Activated T-helper 17 cell treated with anti-CD3 and anti-CD28 coated beads, Interleukin-2, amount 50 U/mL, for 72 hours (primary cell): ENCODE measurements around the gene NBL1. TPM values are rescaled to one million over a fixed set of nuclear protein-coding genes. Genes with fewer than 3 reads are reported as not detected.

Experiments used
- ATAC-seq: fragments of 150-1000 bp; cut with Tn5 transposase; replicated peaks from 2 replicates; pipeline ENCODE4 v1.10.0; 2021; ENCODE audit warnings: mild to moderate bottlenecking, moderate library complexity
- H3K27ac Mint-ChIP-seq: one replicate; pipeline ENCODE4 v1.8.0; 2022; ENCODE audit warnings: mixed read lengths
- H3K27me3 Mint-ChIP-seq: one replicate; pipeline ENCODE4 v1.8.0; 2022; ENCODE audit warnings: mixed read lengths
- H3K36me3 Mint-ChIP-seq: one replicate; pipeline ENCODE4 v1.8.0; 2022; ENCODE audit warnings: low read depth, mild to moderate bottlenecking, mixed read lengths
- H3K4me1 Mint-ChIP-seq: one replicate; pipeline ENCODE4 v1.8.0; 2022; ENCODE audit warnings: mixed read lengths
- H3K4me3 Mint-ChIP-seq: one replicate; pipeline ENCODE4 v1.8.0; 2022; ENCODE audit warnings: mild to moderate bottlenecking, mixed read lengths
- H3K9me3 Mint-ChIP-seq: one replicate; pipeline ENCODE4 v1.8.0; 2022; ENCODE audit warnings: mixed read lengths
- total RNA-seq, 2 donors: library from RNA; stranded (reverse); gene quantifications; one replicate each; pipeline ENCODE4 v1.2.3, GENCODE V29; 2022

The NBL1 gene
- total RNA-seq: 10 to 100 TPM; 15.0 to 16.0 TPM

DNA sequence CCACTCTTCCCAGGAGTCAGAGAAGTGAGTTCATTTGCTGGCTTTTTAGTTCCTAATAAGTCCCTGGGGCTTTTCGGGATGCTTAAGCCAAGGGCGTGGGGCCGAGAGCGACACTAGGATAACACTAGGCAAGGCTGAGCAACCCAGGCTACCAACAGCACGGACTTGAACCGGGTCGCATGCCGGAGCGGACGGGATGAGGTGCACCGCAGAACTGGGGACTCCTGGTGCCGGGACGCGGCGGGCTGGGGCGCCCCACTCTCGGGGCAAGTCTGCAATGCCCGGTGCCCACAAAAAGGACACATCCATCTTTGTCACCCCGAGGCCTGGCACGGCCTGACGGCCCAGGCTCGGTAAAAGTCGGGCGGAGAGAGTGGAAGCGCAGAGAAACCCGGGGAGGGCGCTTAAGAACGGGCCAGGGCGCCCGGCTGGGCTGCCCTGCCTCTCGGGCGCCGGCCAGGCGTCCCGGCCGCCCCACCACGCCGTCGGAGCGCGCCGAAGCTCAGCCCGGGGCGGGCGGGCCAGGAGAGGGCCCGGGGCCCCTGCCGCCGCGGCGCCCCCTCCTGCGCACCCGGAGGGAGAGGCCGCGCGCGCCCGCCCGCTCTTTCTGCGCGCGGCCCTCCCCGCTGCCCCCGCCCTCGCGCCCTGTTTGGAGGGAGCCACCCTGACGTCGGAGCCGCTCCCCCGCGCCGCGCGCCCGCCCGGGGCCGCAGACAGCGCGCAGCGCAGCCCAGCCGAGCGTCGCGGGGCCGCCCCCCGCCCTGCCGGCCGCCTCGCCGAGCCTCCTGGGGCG, at the start of gene NBL1:
TSS of gene NBL1 (plus strand) at position 710 of the 793 bp plus-strand sequence. CDS start 10,720 bp downstream, outside the sequence.
- Mint-ChIP-seq H3K27me3 (no peaks in the 10 kb centered on the region), H3K27ac (peak within 1 kb of the TSS; percentile 70), H3K36me3 (no peaks in the 10 kb centered on the region), H3K4me3 (peak within 1 kb of the TSS; percentile 82), H3K9me3 (no peaks in the 10 kb centered on the region), H3K4me1 (peaks cover 26% of the 10 kb centered on the region)
- peak; percentile 90 for ATAC-seq

DNA sequence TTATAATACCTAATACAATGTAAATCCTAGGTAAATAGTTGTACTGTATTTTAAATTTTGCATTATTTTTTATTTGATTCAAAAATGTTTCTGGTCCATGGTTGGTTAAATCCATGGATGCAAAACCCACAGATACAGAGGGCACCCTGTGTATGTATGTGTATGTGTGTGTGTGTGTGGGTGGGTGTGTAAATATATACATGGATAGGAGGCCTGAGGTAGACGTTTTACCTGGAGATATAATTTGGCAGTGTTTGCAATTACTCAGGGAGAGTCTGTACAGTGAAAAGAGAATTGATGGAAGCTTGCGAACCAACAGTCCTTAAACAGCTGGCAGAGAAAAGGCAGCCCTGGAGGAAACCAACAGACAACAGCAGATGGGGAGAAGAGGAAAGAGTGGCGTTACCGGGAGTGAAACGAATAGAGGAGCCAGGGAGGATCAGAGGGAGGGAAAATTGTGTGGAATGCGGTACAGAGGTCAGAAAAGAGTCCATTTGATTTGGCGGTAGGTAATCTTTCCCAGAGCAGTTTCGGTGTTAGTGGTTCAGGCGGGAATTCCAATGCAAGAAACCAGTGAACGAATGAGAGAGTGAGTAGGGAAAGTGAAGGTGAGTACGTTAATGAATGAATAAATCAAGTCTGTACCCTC, 47.9 kb upstream of the NBL1 start:
- ATAC-seq: peak; percentile 2
- peak overlapping the region; percentile 100 for H3K27ac Mint-ChIP-seq
- no peaks in the 10 kb centered on the region for H3K9me3 Mint-ChIP-seq
- peaks cover 23% of the 10 kb centered on the region for H3K4me1 Mint-ChIP-seq
- peaks cover 39% of the 10 kb centered on the region for H3K36me3 Mint-ChIP-seq
- no peaks in the 10 kb centered on the region for H3K27me3 Mint-ChIP-seq
- H3K4me3 Mint-ChIP-seq: peak overlapping the region; percentile 94

DNA sequence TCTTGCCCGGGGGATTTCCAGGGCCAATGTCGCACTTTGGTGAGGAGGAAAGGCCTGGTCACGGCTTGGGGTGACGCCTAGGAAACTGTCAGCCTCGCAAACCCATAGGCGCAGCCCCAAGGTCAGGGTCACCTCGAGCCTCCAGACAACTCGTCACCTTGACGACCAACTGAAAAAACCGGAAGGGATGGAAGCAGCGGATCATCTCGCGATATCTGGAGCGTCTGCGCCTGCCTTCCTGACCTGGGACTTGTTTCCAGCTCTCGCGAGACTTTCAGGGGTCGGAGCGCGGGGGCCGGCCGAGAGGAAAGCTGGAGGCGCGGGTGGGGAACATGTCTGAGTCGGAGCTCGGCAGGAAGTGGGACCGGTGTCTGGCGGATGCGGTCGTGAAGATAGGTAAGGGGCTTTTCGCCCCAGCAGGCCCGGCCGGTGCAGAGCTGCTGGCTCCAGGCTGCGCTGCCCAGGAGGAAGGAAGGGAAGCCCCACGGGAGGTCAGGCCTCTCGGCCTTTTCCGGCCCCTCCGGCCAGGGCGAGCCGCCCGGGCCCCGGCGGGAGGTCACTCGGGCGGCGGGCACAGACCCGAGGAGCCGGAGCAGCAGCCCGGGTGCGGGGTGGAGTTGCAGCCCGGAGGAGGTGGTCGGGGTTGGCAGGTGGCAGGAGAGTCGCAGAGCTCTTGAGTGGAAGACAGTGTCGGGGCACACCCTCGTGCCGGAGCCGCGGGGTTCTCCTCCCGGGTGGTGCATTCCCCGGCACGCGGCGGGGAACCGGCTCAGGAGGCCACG, 47.2 kb upstream of the NBL1 start:
- Mint-ChIP-seq H3K36me3 (peaks cover 46% of the 10 kb centered on the region), H3K27ac (peak overlapping the region; percentile 100), H3K9me3 (no peaks in the 10 kb centered on the region), H3K27me3 (no peaks in the 10 kb centered on the region), H3K4me3 (peak overlapping the region; percentile 94), H3K4me1 (peaks cover 28% of the 10 kb centered on the region)
- ATAC-seq: peak; percentile 92

- Mint-ChIP-seq H3K36me3 (peaks cover 53% of the 10 kb centered on the region), H3K9me3 (no peaks in the 10 kb centered on the region), H3K4me3 (peak overlapping the region; percentile 94), H3K27me3 (no peaks in the 10 kb centered on the region), H3K4me1 (peaks cover 30% of the 10 kb centered on the region), H3K27ac (peak overlapping the region; percentile 100)
- peak; percentile 25 for ATAC-seq
Observed at GRCh38 chr1:19597496-19598309, 46.4 kb upstream of the NBL1 start.

DNA sequence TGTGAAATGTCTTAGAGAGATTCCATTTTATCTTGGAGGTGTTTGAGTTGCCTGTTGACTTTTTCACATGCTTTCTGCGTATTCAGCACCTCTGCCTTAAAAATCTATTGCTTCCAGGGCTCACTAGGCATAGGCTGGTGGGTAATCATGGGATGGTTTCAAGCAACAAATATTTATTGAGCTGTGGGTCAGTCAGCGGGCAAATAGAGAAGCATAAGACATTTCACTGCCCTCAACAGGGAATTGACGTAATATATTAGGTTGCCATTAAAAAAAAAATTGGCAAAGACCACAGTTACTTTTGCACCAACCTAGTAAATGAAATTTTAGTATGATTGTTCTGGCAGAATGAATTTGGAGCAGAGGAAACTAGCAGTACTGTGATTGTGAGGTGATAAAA, 44.3 kb upstream of the NBL1 start:
- Mint-ChIP-seq H3K9me3 (no peaks in the 10 kb centered on the region), H3K36me3 (peaks cover 59% of the 10 kb centered on the region), H3K27ac (peak overlapping the region; percentile 90), H3K27me3 (no peaks in the 10 kb centered on the region), H3K4me3 (peak overlapping the region; percentile 94), H3K4me1 (peaks cover 32% of the 10 kb centered on the region)
- ATAC-seq: no peak

DNA sequence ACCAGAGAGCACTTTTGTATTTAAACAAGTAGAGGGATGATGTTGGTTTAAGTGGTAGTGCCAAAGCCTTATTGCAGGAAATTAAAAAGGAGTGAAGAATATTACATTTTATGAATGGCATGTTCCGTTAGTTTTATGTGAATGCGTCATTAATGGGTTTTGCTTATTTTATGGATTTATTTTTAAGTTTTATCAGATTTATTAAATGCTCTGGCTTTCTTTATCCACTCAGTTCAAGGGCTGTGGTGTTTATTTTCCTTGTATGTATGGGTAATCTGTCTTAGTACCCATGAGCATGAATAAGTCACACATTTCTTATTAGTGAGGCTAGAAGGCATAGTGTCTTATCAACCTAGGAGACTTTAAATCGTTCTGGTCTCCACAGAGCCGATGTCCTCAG, 41.6 kb upstream of the NBL1 start:
- Mint-ChIP-seq H3K4me3 (no peak overlapping the region), H3K27me3 (no peaks in the 10 kb centered on the region), H3K4me1 (peaks cover 45% of the 10 kb centered on the region), H3K9me3 (no peaks in the 10 kb centered on the region), H3K27ac (no peak overlapping the region), H3K36me3 (peaks cover 49% of the 10 kb centered on the region)
- no peak for ATAC-seq

- H3K4me1 Mint-ChIP-seq: peaks cover 35% of the 10 kb centered on the region
- peak overlapping the region; percentile 59 for H3K4me3 Mint-ChIP-seq
- H3K27me3 Mint-ChIP-seq: no peaks in the 10 kb centered on the region
- peak overlapping the region; percentile 70 for H3K27ac Mint-ChIP-seq
- H3K9me3 Mint-ChIP-seq: no peaks in the 10 kb centered on the region
- peaks cover 41% of the 10 kb centered on the region for H3K36me3 Mint-ChIP-seq
- peak; percentile 69 for ATAC-seq
Observed at GRCh38 chr1:19605967-19606366, 38.1 kb upstream of the NBL1 start.

- Mint-ChIP-seq H3K27ac (peak overlapping the region; percentile 70), H3K36me3 (peaks cover 30% of the 10 kb centered on the region), H3K9me3 (no peaks in the 10 kb centered on the region), H3K27me3 (no peaks in the 10 kb centered on the region), H3K4me3 (peak overlapping the region; percentile 59), H3K4me1 (peaks cover 29% of the 10 kb centered on the region)
- ATAC-seq: peak; percentile 86
Observed at GRCh38 chr1:19606817-19607642, 37.1 kb upstream of the NBL1 start.

GRCh38 chr1:19608232-19608631, 35.9 kb upstream of the NBL1 start:
- ATAC-seq: no peak
- no peak overlapping the region for H3K4me3 Mint-ChIP-seq
- peaks cover 25% of the 10 kb centered on the region for H3K36me3 Mint-ChIP-seq
- H3K9me3 Mint-ChIP-seq: no peaks in the 10 kb centered on the region
- no peak overlapping the region for H3K27ac Mint-ChIP-seq
- peaks cover 32% of the 10 kb centered on the region for H3K4me1 Mint-ChIP-seq
- H3K27me3 Mint-ChIP-seq: no peaks in the 10 kb centered on the region

- Mint-ChIP-seq H3K27me3 (no peaks in the 10 kb centered on the region), H3K27ac (peak overlapping the region; percentile 8), H3K4me1 (peaks cover 34% of the 10 kb centered on the region), H3K36me3 (peaks cover 31% of the 10 kb centered on the region), H3K9me3 (no peaks in the 10 kb centered on the region), H3K4me3 (no peak overlapping the region)
- no peak for ATAC-seq
Observed at GRCh38 chr1:19610282-19610981, 33.7 kb upstream of the NBL1 start.

DNA sequence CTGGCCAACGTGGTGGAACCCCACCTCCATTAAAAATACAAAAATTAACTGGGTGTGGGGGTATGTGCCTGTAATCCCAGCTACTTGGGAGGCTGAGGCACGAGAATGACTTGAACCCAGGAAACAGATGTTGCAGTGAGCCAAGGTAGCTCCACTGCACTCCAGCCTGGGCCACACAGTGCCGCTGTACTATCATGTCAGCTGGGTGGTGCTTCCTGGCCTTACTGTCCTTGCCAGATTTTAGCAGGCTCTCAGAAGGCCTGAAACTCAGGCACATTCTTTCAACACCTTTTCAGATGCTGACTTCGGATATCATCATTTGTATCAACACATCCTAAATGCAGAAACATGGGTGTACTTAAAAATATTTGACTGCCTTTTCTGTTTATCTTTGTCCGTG, 31.6 kb upstream of the NBL1 start:
- no peak overlapping the region for H3K4me3 Mint-ChIP-seq
- no peak for ATAC-seq
- no peaks in the 10 kb centered on the region for H3K27me3 Mint-ChIP-seq
- no peak overlapping the region for H3K27ac Mint-ChIP-seq
- H3K9me3 Mint-ChIP-seq: no peaks in the 10 kb centered on the region
- H3K36me3 Mint-ChIP-seq: peaks cover 45% of the 10 kb centered on the region
- H3K4me1 Mint-ChIP-seq: peaks cover 26% of the 10 kb centered on the region

DNA sequence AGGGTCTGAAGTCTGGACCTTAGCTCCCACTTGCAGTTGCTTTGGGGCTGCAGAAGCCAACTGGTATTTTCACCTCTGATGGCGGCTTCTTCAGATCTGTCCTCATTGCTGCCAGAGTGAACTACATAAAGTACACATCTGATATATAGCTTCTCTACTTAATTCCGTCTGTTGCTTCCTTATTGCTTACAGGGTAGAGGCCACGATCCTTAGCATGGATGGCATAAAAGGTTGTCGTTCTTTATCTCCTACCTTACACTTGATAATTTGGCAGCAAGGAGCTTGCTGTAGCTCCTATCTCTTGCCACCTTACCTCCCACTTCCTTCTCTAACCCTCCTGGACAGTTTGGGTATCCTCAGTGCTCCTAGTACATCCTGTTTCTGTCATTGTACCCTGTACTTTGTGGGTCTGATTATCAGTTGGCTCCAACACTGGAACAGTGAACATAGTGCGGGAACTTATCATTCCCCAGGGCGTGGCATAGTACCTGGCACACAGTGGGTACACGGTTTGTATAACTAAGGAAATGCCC, 30.9 kb upstream of the NBL1 start:
- no peak overlapping the region for H3K4me3 Mint-ChIP-seq
- no peaks in the 10 kb centered on the region for H3K9me3 Mint-ChIP-seq
- H3K36me3 Mint-ChIP-seq: peaks cover 38% of the 10 kb centered on the region
- H3K27ac Mint-ChIP-seq: no peak overlapping the region
- no peak for ATAC-seq
- H3K4me1 Mint-ChIP-seq: peaks cover 20% of the 10 kb centered on the region
- H3K27me3 Mint-ChIP-seq: no peaks in the 10 kb centered on the region

DNA sequence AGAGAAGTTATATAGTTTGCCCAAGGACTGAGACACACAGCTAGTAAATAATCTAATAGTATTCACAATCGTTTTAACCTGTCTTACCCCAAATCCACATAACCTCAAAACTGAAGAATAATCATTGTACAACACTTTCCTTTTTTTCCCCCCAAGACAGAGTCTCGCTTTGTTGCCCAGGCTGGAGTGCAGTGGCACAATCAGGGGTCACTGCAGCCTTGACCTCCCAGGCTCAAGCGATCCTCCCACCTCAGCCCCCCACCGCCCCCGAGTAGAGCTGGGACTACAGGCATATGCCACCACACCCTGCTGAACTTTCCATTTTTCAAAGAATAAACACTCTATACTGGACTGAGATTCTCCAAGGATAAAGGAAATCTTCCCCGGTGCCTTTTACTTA, 28.7 kb upstream of the NBL1 start:
- Mint-ChIP-seq H3K4me3 (no peak overlapping the region), H3K4me1 (peaks cover 22% of the 10 kb centered on the region)

More for the DNA sequence above, 28.7 kb upstream of the NBL1 start:
- no peak for ATAC-seq
- peaks cover 32% of the 10 kb centered on the region for H3K36me3 Mint-ChIP-seq
- H3K27me3 Mint-ChIP-seq: no peaks in the 10 kb centered on the region
- H3K27ac Mint-ChIP-seq: no peak overlapping the region
- H3K9me3 Mint-ChIP-seq: no peaks in the 10 kb centered on the region
